Neural progenitor cell (in vitro differentiated cells): ENCODE data around the gene AREL1. TPM values are rescaled to one million over a fixed set of nuclear protein-coding genes. Genes with fewer than 3 reads are reported as not detected.

Experiments
- DNase-seq: peaks from one replicate; pipeline ENCODE4 v3.0.0-alpha.2; 2016; ENCODE audit warnings: low spot score
- H2AFZ ChIP-seq: fragments of 200-600 bp; sonication (generic); replicated peaks from 2 replicates; pipeline ENCODE4 v1.6.1; 2016; ENCODE audit warnings: antibody characterized with exemption
- H3F3A ChIP-seq: fragments of 200-600 bp; sonication (generic); 2 replicates; pipeline ENCODE4 v1.6.1; 2016; ENCODE audit warnings: antibody characterized with exemption, low read depth
- H3K27ac ChIP-seq: fragments of 200-600 bp; sonication (generic); 2 replicates; pipeline ENCODE4 v1.5.1; 2016; ENCODE audit warnings: mild to moderate bottlenecking
- H3K27me3 ChIP-seq: fragments of 200-600 bp; sonication (generic); 2 replicates; pipeline ENCODE4 v1.6.1; 2016; ENCODE audit warnings: mild to moderate bottlenecking, moderate library complexity
- H3K36me3 ChIP-seq: fragments of 200-600 bp; sonication (generic); 2 replicates; pipeline ENCODE4 v1.5.1; 2016
- H3K4me1 ChIP-seq: fragments of 200-600 bp; sonication (generic); 2 replicates; pipeline ENCODE4 v1.6.1; 2016; ENCODE audit warnings: mixed run types
- H3K4me2 ChIP-seq: fragments of 200-600 bp; sonication (generic); 2 replicates; pipeline ENCODE4 v1.6.1; 2016
- H3K4me3 ChIP-seq: fragments of 200-600 bp; sonication (generic); 2 replicates; pipeline ENCODE4 v1.5.1; 2016
- H3K79me2 ChIP-seq: fragments of 200-600 bp; sonication (generic); 2 replicates; pipeline ENCODE4 v1.6.1; 2016; ENCODE audit warnings: low read depth
- H3K9ac ChIP-seq: fragments of 200-600 bp; sonication (generic); 2 replicates; pipeline ENCODE4 v1.6.1; 2016
- H3K9me3 ChIP-seq: fragments of 200-600 bp; sonication (generic); 2 replicates; pipeline ENCODE4 v1.5.1; 2016; ENCODE audit warnings: low read depth
- H4K20me1 ChIP-seq: fragments of 200-600 bp; sonication (generic); 2 replicates; pipeline ENCODE4 v1.6.1; 2016; ENCODE audit warnings: low read depth
- H3K27ac Mint-ChIP-seq: 3 replicates; pipeline ENCODE4 v1.8.0; 2021; ENCODE audit warnings: mixed read lengths
- H3K27me3 Mint-ChIP-seq: 2 replicates; pipeline ENCODE4 v1.8.0; 2022; ENCODE audit warnings: low read depth, mild to moderate bottlenecking, inconsistent platforms, moderate library complexity, mixed read lengths; ENCODE audit not compliant: insufficient read depth
- H3K36me3 Mint-ChIP-seq: 3 replicates; pipeline ENCODE4 v1.8.0; 2021; ENCODE audit warnings: mixed read lengths
- H3K4me1 Mint-ChIP-seq: 3 replicates; pipeline ENCODE4 v1.8.0; 2021; ENCODE audit warnings: mixed read lengths
- H3K4me3 Mint-ChIP-seq: 3 replicates; pipeline ENCODE4 v1.8.0; 2021; ENCODE audit warnings: mild to moderate bottlenecking, moderate library complexity, mixed read lengths
- H3K9me3 Mint-ChIP-seq: 3 replicates; pipeline ENCODE4 v1.8.0; 2020; ENCODE audit warnings: mixed read lengths
- CTCF ChIP-seq: fragments of 200-600 bp; sonication (generic); IDR thresholded peaks from 2 replicates; pipeline ENCODE4 v1.5.1; 2017; ENCODE audit warnings: antibody characterized with exemption, mild to moderate bottlenecking
- EZH2 ChIP-seq: fragments of 200-600 bp; sonication (generic); IDR thresholded peaks from 2 replicates; pipeline ENCODE4 v1.6.1; 2017; ENCODE audit warnings: antibody characterized with exemption, mild to moderate bottlenecking, moderate library complexity
- EZH2phosphoT487 ChIP-seq: fragments of 200-600 bp; sonication (generic); IDR thresholded peaks from 2 replicates; pipeline ENCODE4 v1.6.1; 2017; ENCODE audit warnings: antibody characterized with exemption
- total RNA-seq: library from RNA; depleted of rRNA; stranded (reverse); fragments of >200 nt; gene quantifications from 2 replicates; pipeline ENCODE4 v1.2.3, GENCODE V29; 2015; ENCODE audit warnings: low replicate concordance

Gene AREL1
- total RNA-seq, 1 donor from 2014 or later: 25.2 TPM

DNA sequence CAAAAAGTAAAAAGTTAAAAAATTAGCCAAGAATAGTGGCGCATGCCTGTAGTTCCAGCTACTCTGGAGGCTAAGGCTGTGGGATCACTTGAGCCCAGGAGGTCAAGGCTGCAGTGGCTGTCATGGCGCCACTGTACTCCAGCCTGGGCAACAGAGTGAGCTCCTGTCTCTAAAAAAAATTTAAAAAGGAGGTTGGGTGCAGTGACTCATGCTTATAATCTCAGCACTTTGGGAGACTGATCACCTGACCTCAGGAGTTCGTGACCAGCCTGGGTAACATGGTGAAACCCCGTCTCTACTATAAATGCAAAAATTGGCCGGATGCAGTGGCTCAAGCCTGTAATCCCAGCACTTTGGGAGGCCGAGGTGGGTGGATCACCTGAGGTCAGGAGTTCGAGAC, 42.0 kb upstream of the AREL1 start:
- H3K4me3 ChIP-seq: no peak overlapping the region
- H3F3A ChIP-seq: no peaks in the 10 kb centered on the region
- Mint-ChIP-seq H3K4me3 (no peak overlapping the region), H3K9me3 (peaks cover 15% of the 10 kb centered on the region), H3K4me1 (no peaks in the 10 kb centered on the region), H3K36me3 (no peaks in the 10 kb centered on the region), H3K27me3 (peaks cover 10% of the 10 kb centered on the region), H3K27ac (no peak overlapping the region)
- peaks cover 4% of the 10 kb centered on the region for H3K27me3 ChIP-seq
- no peak overlapping the region for H3K9ac ChIP-seq
- H3K4me1 ChIP-seq: no peaks in the 10 kb centered on the region
- H2AFZ ChIP-seq: no peak overlapping the region
- DNase-seq: no peak
- no peaks in the 10 kb centered on the region for H3K9me3 ChIP-seq
- H4K20me1 ChIP-seq: no peaks in the 10 kb centered on the region
- H3K36me3 ChIP-seq: no peaks in the 10 kb centered on the region
- H3K4me2 ChIP-seq: no peak overlapping the region
- no peaks in the 10 kb centered on the region for H3K79me2 ChIP-seq
- H3K27ac ChIP-seq: no peak overlapping the region
- no peak for TF ChIP-seq EZH2phosphoT487
- no peak for TF ChIP-seq EZH2
- no peak for TF ChIP-seq CTCF

DNA sequence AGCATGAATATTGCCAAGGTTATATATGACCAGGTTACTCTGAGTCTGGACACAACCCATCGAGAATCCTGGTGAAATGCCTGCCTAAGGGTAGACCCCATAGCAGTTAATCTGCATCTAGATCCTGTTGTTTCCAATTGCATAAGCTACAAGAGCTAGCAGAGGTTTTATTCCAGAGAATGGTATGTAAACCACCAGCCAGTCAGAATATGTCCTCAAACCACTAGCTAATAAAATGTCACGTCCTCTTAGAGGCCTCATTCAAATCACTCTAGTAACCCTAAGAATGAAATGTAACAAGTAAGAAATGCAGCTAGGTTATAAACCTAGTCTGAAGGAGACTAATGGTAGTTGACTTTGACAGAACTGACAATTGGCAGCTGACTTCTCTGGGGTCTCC, 41.3 kb upstream of the AREL1 start:
- Histone ChIP-seq H3K4me3 (no peak overlapping the region), H3K27ac (no peak overlapping the region), H3F3A (no peaks in the 10 kb centered on the region), H2AFZ (no peak overlapping the region), H4K20me1 (no peaks in the 10 kb centered on the region), H3K36me3 (no peaks in the 10 kb centered on the region), H3K27me3 (no peaks in the 10 kb centered on the region), H3K4me2 (no peak overlapping the region), H3K9me3 (no peaks in the 10 kb centered on the region), H3K9ac (no peak overlapping the region), H3K4me1 (no peaks in the 10 kb centered on the region), H3K79me2 (no peaks in the 10 kb centered on the region)
- H3K9me3 Mint-ChIP-seq: peaks cover 15% of the 10 kb centered on the region
- no peak overlapping the region for H3K4me3 Mint-ChIP-seq
- no peak overlapping the region for H3K27ac Mint-ChIP-seq
- no peak for TF ChIP-seq EZH2phosphoT487
- no peaks in the 10 kb centered on the region for H3K36me3 Mint-ChIP-seq
- no peak for DNase-seq
- H3K27me3 Mint-ChIP-seq: peaks cover 10% of the 10 kb centered on the region
- no peaks in the 10 kb centered on the region for H3K4me1 Mint-ChIP-seq

- Histone ChIP-seq H3K27me3 (no peaks in the 10 kb centered on the region), H3F3A (no peaks in the 10 kb centered on the region), H3K4me1 (no peaks in the 10 kb centered on the region), H3K27ac (no peak overlapping the region), H3K4me2 (no peak overlapping the region), H3K4me3 (no peak overlapping the region), H3K9ac (no peak overlapping the region), H2AFZ (no peak overlapping the region), H4K20me1 (no peaks in the 10 kb centered on the region), H3K79me2 (no peaks in the 10 kb centered on the region), H3K9me3 (no peaks in the 10 kb centered on the region), H3K36me3 (no peaks in the 10 kb centered on the region)
- Mint-ChIP-seq H3K4me1 (no peaks in the 10 kb centered on the region), H3K27me3 (peaks cover 7% of the 10 kb centered on the region), H3K36me3 (no peaks in the 10 kb centered on the region), H3K9me3 (peaks cover 5% of the 10 kb centered on the region), H3K4me3 (no peak overlapping the region), H3K27ac (peak overlapping the region; percentile 35)
- TF ChIP-seq CTCF (no peak), EZH2 (no peak), EZH2phosphoT487 (no peak)
- no peak for DNase-seq
Observed at GRCh38 chr14:74747237-74747636, 34.4 kb upstream of the AREL1 start.

DNA sequence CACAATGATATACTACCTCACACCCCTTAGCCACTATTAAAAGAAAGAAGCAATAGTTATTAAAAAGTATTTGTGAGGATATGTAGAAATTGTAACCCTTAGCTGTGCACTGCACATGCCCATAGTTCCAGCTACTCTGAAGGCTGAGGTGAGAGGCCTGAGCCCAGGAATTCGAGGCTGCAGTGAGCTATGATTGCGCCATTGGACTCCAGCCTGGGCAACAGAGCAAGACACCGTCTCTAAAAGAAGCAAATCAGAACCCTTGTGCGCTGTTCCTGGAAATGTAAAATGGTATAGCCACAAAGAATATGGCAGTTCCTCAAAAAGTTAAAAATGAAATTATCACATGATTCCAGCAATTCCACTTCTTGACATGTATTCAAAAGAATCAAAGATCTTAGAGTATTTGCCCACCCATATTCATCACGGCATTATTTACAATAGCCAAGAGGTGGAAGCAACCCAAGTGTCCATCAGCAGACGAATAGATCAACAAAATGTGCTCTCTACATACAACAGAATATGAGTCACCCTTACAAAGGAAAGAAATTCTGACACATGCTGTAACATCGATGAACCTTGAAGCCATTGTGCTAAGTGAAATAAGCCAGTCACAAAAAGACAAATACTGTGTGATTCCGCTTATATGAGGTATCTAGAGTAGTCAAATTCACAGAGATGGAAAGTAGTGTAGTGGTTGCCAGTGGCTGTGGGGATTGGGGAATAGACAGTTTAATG, 26.6 kb upstream of the AREL1 start:
- peaks cover 12% of the 10 kb centered on the region for H3K36me3 Mint-ChIP-seq
- no peak overlapping the region for H3K4me2 ChIP-seq
- TF ChIP-seq CTCF: no peak
- TF ChIP-seq EZH2phosphoT487: no peak
- TF ChIP-seq EZH2: no peak
- no peak overlapping the region for H3K27ac Mint-ChIP-seq
- H3K27ac ChIP-seq: no peak overlapping the region
- H3K9me3 ChIP-seq: no peaks in the 10 kb centered on the region
- no peak overlapping the region for H3K4me3 Mint-ChIP-seq
- H3K9ac ChIP-seq: no peak overlapping the region
- DNase-seq: no peak
- no peaks in the 10 kb centered on the region for H3K27me3 ChIP-seq
- no peaks in the 10 kb centered on the region for H3K4me1 ChIP-seq
- no peaks in the 10 kb centered on the region for H4K20me1 ChIP-seq
- no peaks in the 10 kb centered on the region for H3K9me3 Mint-ChIP-seq
- no peaks in the 10 kb centered on the region for H3K27me3 Mint-ChIP-seq
- H3F3A ChIP-seq: no peaks in the 10 kb centered on the region
- no peaks in the 10 kb centered on the region for H3K36me3 ChIP-seq
- no peak overlapping the region for H3K4me3 ChIP-seq
- H3K79me2 ChIP-seq: no peaks in the 10 kb centered on the region
- no peak overlapping the region for H2AFZ ChIP-seq
- H3K4me1 Mint-ChIP-seq: no peaks in the 10 kb centered on the region
